GM12878 (cell line): ENCODE data around the gene FTL. TPM values are rescaled to one million over a fixed set of nuclear protein-coding genes. Genes with fewer than 3 reads are reported as not detected.

Experiments used
- ATAC-seq: fragments of 200-7000 bp; cut with Tn5 transposase; 3 replicates; pipeline ENCODE4 v1.9.1; 2020; ENCODE audit warnings: mild to moderate bottlenecking, moderate library complexity
- BruUV-seq: library from RNA; stranded (reverse); fragments of 400-500 nt; replicated peaks from 2 replicates; lab custom pipeline; 2021; lab: Mats Ljungman, UMichigan
- CTCF ChIA-PET: fragments of 300-600 bp; sonication (Branson Sonifier 250); formaldehyde crosslinking; extraction: SDS; loops from one replicate; lab custom pipeline; 2021; ENCODE audit warnings: inconsistent platforms; lab: Yijun Ruan, JAX
- POLR2A ChIA-PET: fragments of 350-600 bp; formaldehyde crosslinking; extraction: SDS; loops from one replicate; lab custom pipeline; 2021; ENCODE audit warnings: inconsistent platforms; lab: Charles Lee
- RAD21 ChIA-PET: fragments of 300-600 bp; sonication (Branson Sonifier 250); formaldehyde crosslinking; loops from one replicate; lab custom pipeline; 2023; ENCODE audit warnings: antibody characterized with exemption; ENCODE audit not compliant: unreplicated experiment; lab: Charles Lee
- SMC1A ChIA-PET: fragments of 300-600 bp; sonication (Branson Sonifier 250); formaldehyde crosslinking; loops from one replicate; lab custom pipeline; 2023; ENCODE audit not compliant: unreplicated experiment, uncharacterized antibody; lab: Charles Lee
- DNase-seq: peaks from one replicate; pipeline ENCODE4 v3.0.0-alpha.2; 2011; ENCODE audit warnings: low read depth, low spot score
- FAIRE-seq: peaks from 3 replicates; lab custom pipeline; 2011; peaks lifted over from hg19 to GRCh38; lab: Jason Lieb, UNC
- H2AFZ ChIP-seq: 2 replicates; pipeline ENCODE4 v1.6.0; 2011; ENCODE audit warnings: low read depth, low read length, control low read depth; ENCODE audit not compliant: control insufficient read depth
- H3K27ac ChIP-seq: 2 replicates; pipeline ENCODE4 v1.5.1; 2011; ENCODE audit warnings: control low read depth; ENCODE audit not compliant: control insufficient read depth, insufficient read depth
- H3K27me3 ChIP-seq, 2 experiments: replicated peaks in 1 of 2; 2 replicates each; pipeline versions ENCODE4 v1.6.0 to v1.6.1; 2011; ENCODE audit warnings: low read length in 1 of 2; ENCODE audit not compliant: control insufficient read depth in 2 of 2, insufficient read depth in 2 of 2
- H3K36me3 ChIP-seq, 2 experiments: 2 replicates each; pipeline ENCODE4 v1.5.1; 2011; ENCODE audit warnings: low read length in 1 of 2; ENCODE audit not compliant: control insufficient read depth in 2 of 2, insufficient read depth in 2 of 2
- H3K4me1 ChIP-seq: 2 replicates; pipeline ENCODE4 v1.6.1; 2011; ENCODE audit warnings: mild to moderate bottlenecking, low read length, moderate library complexity, mixed read lengths; ENCODE audit not compliant: control insufficient read depth, insufficient read depth
- H3K4me2 ChIP-seq: 2 replicates; pipeline ENCODE4 v1.6.0; 2011; ENCODE audit warnings: control low read depth; ENCODE audit not compliant: control insufficient read depth, insufficient read depth
- H3K4me3 ChIP-seq: fragments of 200-600 bp; sonication (generic); 2 replicates; pipeline ENCODE4 v1.5.1; 2016
- H3K79me2 ChIP-seq: 2 replicates; pipeline ENCODE4 v1.6.0; 2011; ENCODE audit warnings: low read length; ENCODE audit not compliant: control insufficient read depth, insufficient read depth
- H3K9ac ChIP-seq: 2 replicates; pipeline ENCODE4 v1.8.0; 2011; ENCODE audit warnings: low read length, control low read depth, mixed read lengths; ENCODE audit not compliant: control insufficient read depth, insufficient read depth
- H3K9me3 ChIP-seq: replicated peaks from 3 replicates; pipeline ENCODE4 v1.5.1; 2011; ENCODE audit warnings: mild to moderate bottlenecking, low read length; ENCODE audit not compliant: control insufficient read depth, insufficient read depth
- H4K20me1 ChIP-seq: 2 replicates; pipeline ENCODE4 v1.6.0; 2011; ENCODE audit not compliant: control insufficient read depth, insufficient read depth
- FOXK2 ChIP-seq: fragments of 450-650 bp; IDR thresholded peaks from 2 replicates; pipeline ENCODE4 v1.6.1; 2017; ENCODE audit warnings: mild to moderate bottlenecking, moderate library complexity
- HCFC1 ChIP-seq: fragments of 150-350 bp; IDR thresholded peaks from 2 replicates; pipeline ENCODE4 v1.6.1; 2014; ENCODE audit warnings: low read length
- MXI1 ChIP-seq: fragments of 150-350 bp; IDR thresholded peaks from 2 replicates; pipeline ENCODE4 v1.6.1; 2011; ENCODE audit warnings: low read depth, mild to moderate bottlenecking, inconsistent platforms, low read length, improper control_type of control experiment
- PKNOX1 ChIP-seq: fragments of 450-650 bp; IDR thresholded peaks from 2 replicates; pipeline ENCODE4 v1.6.1; 2016; ENCODE audit warnings: mild to moderate bottlenecking
- SMARCA5 ChIP-seq: fragments of 450-650 bp; IDR thresholded peaks from 2 replicates; pipeline ENCODE4 v1.6.1; 2017; ENCODE audit warnings: mild to moderate bottlenecking
- SREBF1 ChIP-seq: IDR thresholded peaks from 2 replicates; pipeline ENCODE4 v1.6.1; 2012; ENCODE audit warnings: mild to moderate bottlenecking, low read length
- SRF ChIP-seq, 2 experiments: IDR thresholded peaks; 2 replicates each; pipeline ENCODE4 v1.6.1; 2011; ENCODE audit warnings: low read depth in 2 of 2, low read length in 2 of 2, mild to moderate bottlenecking in 1 of 2, moderate library complexity in 1 of 2
- SUZ12 ChIP-seq: fragments of 200-600 bp; sonication (generic); IDR thresholded peaks from one replicate; pipeline ENCODE4 v1.6.1; 2018; ENCODE audit warnings: antibody characterized with exemption, mild to moderate bottlenecking; ENCODE audit not compliant: unreplicated experiment
- WGBS: methylation state at CpG from one replicate; pipeline ENCODE4 v1.1.6; 2016; ENCODE audit warnings: low lambda C conversion rate; ENCODE audit not compliant: insufficient replicate concordance, insufficient coverage; ENCODE audit errors: missing lambda C conversion rate; 5-methylcytosine and 5-hydroxymethylcytosine counted together
- in situ Hi-C: fragments of 300-500 bp; cut with MboI; formaldehyde crosslinking; loops from 9 replicates; pipeline ENCODE4 v1.14.3; 2018; ENCODE audit warnings: mixed read lengths
- intact Hi-C: fragments of 100-400 bp; cut with micrococcal nuclease; formaldehyde crosslinking; loops from one replicate; pipeline ENCODE4 v1.14.2; 2022; ENCODE audit not compliant: unreplicated experiment
- polyA plus RNA-seq, 11 experiments: library from polyadenylated mRNA; depleted of rRNA in 4 of 11; unstranded in 6 of 11; stranded (reverse) in 5 of 11; fragments of >200 nt; fragmentation: Nextera tagmentation in 4 of 11; fragmentation: Illumina TruSeq in 1 of 11; extraction: Ambion mirVana in 4 of 11; extraction: Trizol in 1 of 11; gene quantifications; 1 replicate in 1 of 11; 2 replicates in 10 of 11; pipeline versions ENCODE4 v1.2.1 to v1.2.3, GENCODE V29; 2011 to 2016; ENCODE audit warnings: inconsistent platforms in 2 of 11, missing spikeins in 2 of 11, low read depth in 1 of 11
- total RNA-seq, 4 experiments: library from RNA; depleted of rRNA in 3 of 4; stranded (reverse); fragments of >200 nt in 3 of 4; fragmentation: Illumina TruSeq in 1 of 4; extraction: Trizol in 1 of 4; gene quantifications; 2 replicates each; pipeline versions ENCODE4 v1.2.1 to v1.2.3, GENCODE V29; 2013 to 2021
- TF ChIP-seq, protein P1 (sequence below): fragments of 450-650 bp; formaldehyde crosslinking; IDR thresholded peaks from 2 replicates; pipeline ENCODE4 v1.4.0; 2022; ENCODE audit warnings: mild to moderate bottlenecking, moderate library complexity
- TF ChIP-seq, protein P2 (sequence below): fragments of 450-650 bp; IDR thresholded peaks from 2 replicates; pipeline ENCODE4 v1.6.1; 2017; ENCODE audit warnings: low read depth, mild to moderate bottlenecking, moderate library complexity
- TF ChIP-seq, protein P3 (sequence below): IDR thresholded peaks from 2 replicates; pipeline ENCODE4 v1.6.1; 2012; ENCODE audit warnings: low read depth, low read length, improper control_type of control experiment
- TF ChIP-seq, protein P4 (sequence below): fragments of 450-650 bp; conservative IDR thresholded peaks from 2 replicates; pipeline ENCODE4 v1.6.1; 2017; ENCODE audit warnings: mild to moderate bottlenecking, moderate library complexity

The FTL gene
- total and polyA plus RNA-seq, 10 of the 15 experiments (the other 5 are each of a cell fraction or from before 2014, with no cell fraction given): 364 to 8,913 (median 1,595) TPM

- ChIA-PET RAD21 (interaction anchor here (0.7 to 2.4 kb wide), 24 partner anchors 15 to 648 kb away, joined by 3 to 17 read pairs (median 5); partner anchors contain the start of genes BCAT2, CA11, CGB2 and DBP), POLR2A (interaction anchor here (0.5 to 3.6 kb wide), 36 partner anchors 8 to 1467 kb away, joined by 3 to 41 read pairs (median 4); partner anchors contain the start of genes ALDH16A1, BAX, CD37 and FTL), CTCF (interaction anchor here (0.6 to 4.0 kb wide), 41 partner anchors 9 to 789 kb away, joined by 3 to 55 read pairs (median 5); partner anchors contain the start of genes CA11, CGB2, HSD17B14 and LHB), SMC1A (interaction anchor here (0.5 to 1.9 kb wide), 17 partner anchors 10 to 1787 kb away, joined by 3 to 11 read pairs (median 4); partner anchors contain the start of genes CA11 and FTL)
- WGBS: under 1% methylated on average over 56 of the region's 56 CpGs
- no TSS peak for BruUV-seq
- H3K9me3 ChIP-seq: no peaks in the 10 kb centered on the region
- intact Hi-C loops: no loop called here
- in situ Hi-C loops: no loop called here
- DNase-seq (peak; percentile 98), FAIRE-seq (peak; percentile 100), ATAC-seq (peak; percentile 96)
- peak within 1 kb of the TSS; percentile 86 for H3K27ac ChIP-seq
- peaks cover 0 to 7% of the 10 kb centered on the region in 2 experiments; a peak in 3 of 4 replicates for H3K36me3 ChIP-seq
- H3K79me2 ChIP-seq: peaks cover 53% of the 10 kb centered on the region
- peak within 1 kb of the TSS; percentile 86 for H2AFZ ChIP-seq
- H3K27me3 ChIP-seq: no peaks in the 10 kb centered on the region
- H3K4me2 ChIP-seq: peak within 1 kb of the TSS; percentile 80
- no peaks in the 10 kb centered on the region for H4K20me1 ChIP-seq
- peak within 1 kb of the TSS; percentile 93 for H3K4me3 ChIP-seq
- peak within 1 kb of the TSS; percentile 91 for H3K9ac ChIP-seq
- H3K4me1 ChIP-seq: peaks cover 3% of the 10 kb centered on the region
- TF ChIP-seq SREBF1 (no peak; the same call in 1 of the 2 replicates), PKNOX1 (peak; percentile 99), FOXK2 (peak; percentile 80), SUZ12 (no peak), HCFC1 (peak; percentile 68), SRF (IDR thresholded peaks at IDR 0.05; ENCODE audit: low read depth in 2 of 2, low read length in 2 of 2) (no peak), SMARCA5 (peak; percentile 85; the same call in 1 of the 2 replicates), MXI1 (peak; percentile 96)
- TF ChIP-seq, protein P1, sequence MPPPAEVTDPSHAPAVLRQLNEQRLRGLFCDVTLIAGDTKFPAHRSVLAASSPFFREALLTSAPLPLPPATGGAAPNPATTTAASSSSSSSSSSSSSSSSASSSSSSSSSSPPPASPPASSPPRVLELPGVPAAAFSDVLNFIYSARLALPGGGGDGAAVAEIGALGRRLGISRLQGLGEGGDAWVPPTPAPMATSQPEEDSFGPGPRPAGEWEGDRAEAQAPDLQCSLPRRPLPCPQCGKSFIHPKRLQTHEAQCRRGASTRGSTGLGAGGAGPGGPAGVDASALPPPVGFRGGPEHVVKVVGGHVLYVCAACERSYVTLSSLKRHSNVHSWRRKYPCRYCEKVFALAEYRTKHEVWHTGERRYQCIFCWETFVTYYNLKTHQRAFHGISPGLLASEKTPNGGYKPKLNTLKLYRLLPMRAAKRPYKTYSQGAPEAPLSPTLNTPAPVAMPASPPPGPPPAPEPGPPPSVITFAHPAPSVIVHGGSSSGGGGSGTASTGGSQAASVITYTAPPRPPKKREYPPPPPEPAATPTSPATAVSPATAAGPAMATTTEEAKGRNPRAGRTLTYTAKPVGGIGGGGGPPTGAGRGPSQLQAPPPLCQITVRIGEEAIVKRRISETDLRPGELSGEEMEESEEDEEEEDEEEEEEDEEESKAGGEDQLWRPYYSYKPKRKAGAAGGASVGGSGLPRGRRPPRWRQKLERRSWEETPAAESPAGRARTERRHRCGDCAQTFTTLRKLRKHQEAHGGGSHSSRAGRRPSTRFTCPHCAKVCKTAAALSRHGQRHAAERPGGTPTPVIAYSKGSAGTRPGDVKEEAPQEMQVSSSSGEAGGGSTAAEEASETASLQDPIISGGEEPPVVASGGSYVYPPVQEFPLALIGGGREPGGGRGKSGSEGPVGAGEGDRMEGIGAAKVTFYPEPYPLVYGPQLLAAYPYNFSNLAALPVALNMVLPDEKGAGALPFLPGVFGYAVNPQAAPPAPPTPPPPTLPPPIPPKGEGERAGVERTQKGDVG: no peak
- TF ChIP-seq, protein P2, sequence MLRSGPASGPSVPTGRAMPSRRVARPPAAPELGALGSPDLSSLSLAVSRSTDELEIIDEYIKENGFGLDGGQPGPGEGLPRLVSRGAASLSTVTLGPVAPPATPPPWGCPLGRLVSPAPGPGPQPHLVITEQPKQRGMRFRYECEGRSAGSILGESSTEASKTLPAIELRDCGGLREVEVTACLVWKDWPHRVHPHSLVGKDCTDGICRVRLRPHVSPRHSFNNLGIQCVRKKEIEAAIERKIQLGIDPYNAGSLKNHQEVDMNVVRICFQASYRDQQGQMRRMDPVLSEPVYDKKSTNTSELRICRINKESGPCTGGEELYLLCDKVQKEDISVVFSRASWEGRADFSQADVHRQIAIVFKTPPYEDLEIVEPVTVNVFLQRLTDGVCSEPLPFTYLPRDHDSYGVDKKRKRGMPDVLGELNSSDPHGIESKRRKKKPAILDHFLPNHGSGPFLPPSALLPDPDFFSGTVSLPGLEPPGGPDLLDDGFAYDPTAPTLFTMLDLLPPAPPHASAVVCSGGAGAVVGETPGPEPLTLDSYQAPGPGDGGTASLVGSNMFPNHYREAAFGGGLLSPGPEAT: peak; percentile 85
- TF ChIP-seq, protein P3, sequence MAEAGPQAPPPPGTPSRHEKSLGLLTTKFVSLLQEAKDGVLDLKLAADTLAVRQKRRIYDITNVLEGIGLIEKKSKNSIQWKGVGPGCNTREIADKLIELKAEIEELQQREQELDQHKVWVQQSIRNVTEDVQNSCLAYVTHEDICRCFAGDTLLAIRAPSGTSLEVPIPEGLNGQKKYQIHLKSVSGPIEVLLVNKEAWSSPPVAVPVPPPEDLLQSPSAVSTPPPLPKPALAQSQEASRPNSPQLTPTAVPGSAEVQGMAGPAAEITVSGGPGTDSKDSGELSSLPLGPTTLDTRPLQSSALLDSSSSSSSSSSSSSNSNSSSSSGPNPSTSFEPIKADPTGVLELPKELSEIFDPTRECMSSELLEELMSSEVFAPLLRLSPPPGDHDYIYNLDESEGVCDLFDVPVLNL: no peak
- TF ChIP-seq, protein P4, sequence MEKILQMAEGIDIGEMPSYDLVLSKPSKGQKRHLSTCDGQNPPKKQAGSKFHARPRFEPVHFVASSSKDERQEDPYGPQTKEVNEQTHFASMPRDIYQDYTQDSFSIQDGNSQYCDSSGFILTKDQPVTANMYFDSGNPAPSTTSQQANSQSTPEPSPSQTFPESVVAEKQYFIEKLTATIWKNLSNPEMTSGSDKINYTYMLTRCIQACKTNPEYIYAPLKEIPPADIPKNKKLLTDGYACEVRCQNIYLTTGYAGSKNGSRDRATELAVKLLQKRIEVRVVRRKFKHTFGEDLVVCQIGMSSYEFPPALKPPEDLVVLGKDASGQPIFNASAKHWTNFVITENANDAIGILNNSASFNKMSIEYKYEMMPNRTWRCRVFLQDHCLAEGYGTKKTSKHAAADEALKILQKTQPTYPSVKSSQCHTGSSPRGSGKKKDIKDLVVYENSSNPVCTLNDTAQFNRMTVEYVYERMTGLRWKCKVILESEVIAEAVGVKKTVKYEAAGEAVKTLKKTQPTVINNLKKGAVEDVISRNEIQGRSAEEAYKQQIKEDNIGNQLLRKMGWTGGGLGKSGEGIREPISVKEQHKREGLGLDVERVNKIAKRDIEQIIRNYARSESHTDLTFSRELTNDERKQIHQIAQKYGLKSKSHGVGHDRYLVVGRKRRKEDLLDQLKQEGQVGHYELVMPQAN: 0 out of 2 replicates have a peak, but pooled peaks have one; percentile 31
These were observed 28.3 kb downstream of the FTL start, which contains the start of the genes GYS1 and RUVBL2 for GRCh38 chr19:48993175-48994034. TSS of gene GYS1 (minus strand) at chr19:48993309. CDS start at chr19:48993112, 197 bp downstream. TSS of gene RUVBL2 (plus strand) at chr19:48993887. CDS start at chr19:48993912, 25 bp downstream.
